WERI-Rb-1 (cell line): ENCODE measurements around the gene APLP2.
"Not testable (repeated sequence)": the region's sequence is repeated elsewhere in the genome, so short reads cannot be mapped to it uniquely, and the experiment has no call there.

Experiments used
- DNase-seq: peaks from one replicate; pipeline ENCODE4 v3.0.0-alpha.2; 2020
- H3K27ac ChIP-seq: fragments of 250-450 bp; sonication (Bioruptor Pico); 2 replicates; pipeline ENCODE4 v1.5.1; 2020; ENCODE audit warnings: mild to moderate bottlenecking, moderate library complexity
- H3K27me3 ChIP-seq: fragments of 250-450 bp; sonication (Bioruptor Pico); 2 replicates; pipeline ENCODE4 v1.5.1; 2021; ENCODE audit warnings: mild to moderate bottlenecking, low read depth, moderate library complexity; ENCODE audit not compliant: insufficient read depth, severe bottlenecking
- H3K36me3 ChIP-seq: fragments of 250-450 bp; sonication (Bioruptor Pico); 2 replicates; pipeline ENCODE4 v1.5.1; 2020; ENCODE audit warnings: mild to moderate bottlenecking, moderate library complexity
- H3K4me3 ChIP-seq: 2 replicates; pipeline ENCODE4 v1.5.1; 2011; ENCODE audit warnings: low read depth, mild to moderate bottlenecking, control low read depth, low read length
- H3K9me3 ChIP-seq: fragments of 250-450 bp; sonication (Bioruptor Pico); 2 replicates; pipeline ENCODE4 v1.5.1; 2021; ENCODE audit warnings: mild to moderate bottlenecking, moderate library complexity; ENCODE audit not compliant: severe bottlenecking
- TF ChIP-seq, protein P1 (sequence below): IDR thresholded peaks from 2 replicates; pipeline ENCODE4 v1.5.1; 2011; ENCODE audit warnings: low read depth, mild to moderate bottlenecking, control low read depth, inconsistent platforms, low read length

APLP2 gene

DNA sequence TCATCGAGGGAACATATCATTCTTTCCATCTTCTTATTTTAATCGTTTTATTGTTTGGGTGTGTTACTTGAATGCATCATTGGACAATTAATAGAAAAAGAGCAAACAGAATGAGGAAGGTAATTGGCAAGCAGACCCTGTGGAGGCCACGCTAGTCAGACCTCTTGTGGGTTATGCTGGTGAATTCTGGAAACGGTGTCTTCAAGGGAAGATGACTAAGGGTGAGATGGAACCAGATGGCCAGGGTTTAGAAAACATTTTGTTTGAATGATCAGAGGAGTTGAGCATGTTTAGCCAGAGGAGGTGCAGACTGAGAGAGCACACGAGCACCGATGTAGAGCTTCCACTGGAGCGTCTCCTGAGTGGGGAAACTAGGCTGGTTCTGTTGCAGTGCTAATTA, 98.4 kb downstream of the APLP2 start:
- Histone ChIP-seq H3K27ac (no peak overlapping the region), H3K9me3 (no peaks in the 10 kb centered on the region), H3K36me3 (no peaks in the 10 kb centered on the region), H3K27me3 (no peaks in the 10 kb centered on the region), H3K4me3 (no peak overlapping the region)
- DNase-seq = no peak
- TF ChIP-seq, protein P1, sequence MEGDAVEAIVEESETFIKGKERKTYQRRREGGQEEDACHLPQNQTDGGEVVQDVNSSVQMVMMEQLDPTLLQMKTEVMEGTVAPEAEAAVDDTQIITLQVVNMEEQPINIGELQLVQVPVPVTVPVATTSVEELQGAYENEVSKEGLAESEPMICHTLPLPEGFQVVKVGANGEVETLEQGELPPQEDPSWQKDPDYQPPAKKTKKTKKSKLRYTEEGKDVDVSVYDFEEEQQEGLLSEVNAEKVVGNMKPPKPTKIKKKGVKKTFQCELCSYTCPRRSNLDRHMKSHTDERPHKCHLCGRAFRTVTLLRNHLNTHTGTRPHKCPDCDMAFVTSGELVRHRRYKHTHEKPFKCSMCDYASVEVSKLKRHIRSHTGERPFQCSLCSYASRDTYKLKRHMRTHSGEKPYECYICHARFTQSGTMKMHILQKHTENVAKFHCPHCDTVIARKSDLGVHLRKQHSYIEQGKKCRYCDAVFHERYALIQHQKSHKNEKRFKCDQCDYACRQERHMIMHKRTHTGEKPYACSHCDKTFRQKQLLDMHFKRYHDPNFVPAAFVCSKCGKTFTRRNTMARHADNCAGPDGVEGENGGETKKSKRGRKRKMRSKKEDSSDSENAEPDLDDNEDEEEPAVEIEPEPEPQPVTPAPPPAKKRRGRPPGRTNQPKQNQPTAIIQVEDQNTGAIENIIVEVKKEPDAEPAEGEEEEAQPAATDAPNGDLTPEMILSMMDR = no peak

- H3K36me3 ChIP-seq = no peaks in the 10 kb centered on the region
- TF ChIP-seq, protein P1 = no peak
- no peak for DNase-seq
- H3K4me3 ChIP-seq = no peak overlapping the region
- no peaks in the 10 kb centered on the region for H3K27me3 ChIP-seq
- H3K9me3 ChIP-seq = no peaks in the 10 kb centered on the region
- no peak overlapping the region for H3K27ac ChIP-seq
Observed at GRCh38 chr11:130170345-130170744, 100.7 kb downstream of the APLP2 start.

DNA sequence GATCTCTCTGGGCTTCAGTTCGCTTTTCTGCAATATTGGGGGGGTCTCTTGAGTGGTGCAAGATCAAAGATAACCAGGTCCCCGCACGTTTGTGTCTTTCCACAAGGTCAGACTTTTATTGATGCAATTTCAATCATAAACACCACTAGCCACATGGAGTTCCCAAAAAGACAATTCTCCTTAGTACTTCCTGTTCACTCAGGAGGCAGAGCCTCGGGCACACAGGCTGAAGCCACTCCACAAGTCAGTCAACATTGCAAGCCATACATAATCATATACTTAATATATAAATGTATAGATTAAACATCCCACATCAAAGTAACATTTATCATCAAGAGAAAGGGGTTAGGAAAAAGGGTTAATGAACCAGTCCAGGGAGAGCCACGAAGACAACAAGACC, 101.8 kb downstream of the APLP2 start:
- Histone ChIP-seq H3K9me3 (no peaks in the 10 kb centered on the region), H3K4me3 (no peak overlapping the region), H3K27me3 (no peaks in the 10 kb centered on the region), H3K36me3 (no peaks in the 10 kb centered on the region), H3K27ac (no peak overlapping the region)
- TF ChIP-seq, protein P1 = no peak
- DNase-seq = no peak

DNA sequence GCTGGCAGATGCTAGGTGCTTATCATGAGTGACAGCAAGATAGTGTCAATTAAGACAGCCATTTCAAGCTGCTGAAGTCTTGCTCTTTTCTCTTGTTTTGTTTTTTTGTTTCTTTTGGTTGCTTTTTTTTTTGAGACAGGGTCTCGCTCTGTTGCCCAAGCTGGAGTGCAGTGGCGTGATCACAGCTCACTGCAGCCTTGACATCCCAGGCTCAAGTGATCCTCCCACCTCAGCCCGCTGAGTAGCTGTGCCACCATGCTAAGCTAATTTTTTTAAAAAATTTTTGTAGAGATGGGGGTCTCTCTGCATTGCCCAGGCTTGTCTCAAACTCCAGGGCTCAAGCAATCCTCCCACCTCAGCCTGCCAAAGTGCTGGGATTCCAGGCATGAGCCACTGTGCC, 102.3 kb downstream of the APLP2 start:
- DNase-seq, H3K4me3 ChIP-seq, H3K36me3 ChIP-seq, H3K27ac ChIP-seq, H3K9me3 ChIP-seq, H3K27me3 ChIP-seq: not testable (repeated sequence)

DNA sequence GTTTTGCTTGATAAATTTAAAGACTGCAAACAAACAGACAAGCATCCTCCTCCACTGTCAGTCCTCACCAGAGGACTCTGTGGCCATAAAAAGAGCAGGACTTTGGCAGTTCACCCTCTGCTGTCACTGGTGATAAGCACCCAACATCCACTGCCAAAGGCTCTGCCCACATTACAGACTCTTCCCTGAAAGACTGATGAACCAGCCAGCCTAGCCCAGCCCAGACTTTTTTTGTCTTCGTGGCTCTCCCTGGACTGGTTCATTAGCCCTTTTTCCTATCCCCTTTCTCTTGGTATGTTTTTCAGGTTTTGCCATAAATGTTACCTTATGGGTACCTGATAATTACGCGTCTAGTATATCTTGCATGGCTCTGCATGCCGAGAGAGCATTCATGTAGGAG, 104.9 kb downstream of the APLP2 start:
- Histone ChIP-seq H3K4me3 (no peak overlapping the region), H3K27me3 (no peaks in the 10 kb centered on the region), H3K27ac (no peak overlapping the region), H3K9me3 (no peaks in the 10 kb centered on the region), H3K36me3 (no peaks in the 10 kb centered on the region)
- TF ChIP-seq, protein P1 = no peak
- no peak for DNase-seq

- Histone ChIP-seq H3K36me3 (no peaks in the 10 kb centered on the region), H3K27me3 (no peaks in the 10 kb centered on the region), H3K9me3 (no peaks in the 10 kb centered on the region), H3K27ac (no peak overlapping the region), H3K4me3 (no peak overlapping the region)
- no peak for DNase-seq
- TF ChIP-seq, protein P1 = no peak
Observed at GRCh38 chr11:130175898-130176297, 106.2 kb downstream of the APLP2 start.
